ENCODE measurements around the gene SEM1. TPM values are rescaled to one million over a fixed set of nuclear protein-coding genes. Genes with fewer than 3 reads are reported as not detected.

Gene SEM1
- total RNA-seq, 1 donor from 2014 or later, result 56.4 TPM

DNA sequence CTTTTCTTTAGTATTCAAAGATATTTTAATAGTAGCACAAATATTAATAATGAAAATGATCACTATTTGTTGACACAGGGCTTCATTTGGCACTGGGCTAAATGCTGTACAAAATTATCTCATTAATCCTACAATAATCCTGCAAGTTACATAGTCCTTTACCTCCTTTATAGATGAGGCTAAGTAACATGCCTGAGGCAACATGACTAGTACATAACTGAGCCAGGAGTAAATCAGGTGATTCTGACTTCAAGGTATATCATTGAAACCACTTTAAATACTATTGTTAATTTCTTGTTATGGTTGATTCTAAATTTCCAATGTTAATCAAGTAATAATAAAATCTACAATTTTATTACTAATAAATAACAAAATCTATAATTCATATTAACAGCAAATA lies 39.8 kb downstream of the SEM1 start:
- Mint-ChIP-seq H3K27me3 (ENCODE audit: low read depth) (no peaks in the 10 kb centered on the region), H3K27ac (ENCODE audit: unreplicated experiment) (no peak overlapping the region), H3K4me3 (no peak overlapping the region), H3K9me3 (no peaks in the 10 kb centered on the region), H3K4me1 (no peaks in the 10 kb centered on the region), H3K36me3 (ENCODE audit: low read depth) (peaks cover 8% of the 10 kb centered on the region)
- no peak for TF ChIP-seq CTCF (conservative IDR thresholded peaks at IDR 0.05)
- no peak for DNase-seq (ENCODE audit: low read depth, low spot score)

DNA sequence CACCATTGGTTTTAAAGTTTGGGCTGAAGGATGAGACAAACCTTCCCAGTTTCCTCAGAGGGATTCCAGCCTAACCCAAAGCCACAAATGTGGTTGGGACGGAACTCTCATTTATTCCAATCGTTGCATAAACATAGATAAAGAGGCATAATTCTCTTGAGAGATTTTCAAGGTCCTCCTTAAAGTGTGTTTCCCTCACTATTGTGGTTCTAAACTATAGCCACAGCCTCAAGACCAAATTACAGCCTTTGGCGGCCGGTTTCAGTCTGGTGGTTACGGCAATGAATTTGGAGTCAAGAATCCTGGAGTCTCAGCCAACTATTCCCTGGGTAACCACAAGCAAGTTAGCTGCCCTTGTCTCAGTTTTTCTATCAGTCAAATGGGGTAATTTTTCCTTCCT lies 42.6 kb downstream of the SEM1 start:
- no peak for TF ChIP-seq CTCF (conservative IDR thresholded peaks at IDR 0.05)
- Mint-ChIP-seq H3K36me3 (ENCODE audit: low read depth) (peaks cover 4% of the 10 kb centered on the region), H3K4me3 (no peak overlapping the region), H3K4me1 (no peaks in the 10 kb centered on the region), H3K9me3 (no peaks in the 10 kb centered on the region), H3K27me3 (ENCODE audit: low read depth) (no peaks in the 10 kb centered on the region), H3K27ac (ENCODE audit: unreplicated experiment) (no peak overlapping the region)
- DNase-seq (ENCODE audit: low read depth, low spot score), result no peak

GRCh38 chr7:96665689-96666088 lies 44.0 kb downstream of the SEM1 start:
- Mint-ChIP-seq H3K27ac (ENCODE audit: unreplicated experiment) (no peak overlapping the region), H3K36me3 (ENCODE audit: low read depth) (peaks cover 4% of the 10 kb centered on the region), H3K4me3 (no peak overlapping the region), H3K27me3 (ENCODE audit: low read depth) (no peaks in the 10 kb centered on the region), H3K9me3 (no peaks in the 10 kb centered on the region), H3K4me1 (no peaks in the 10 kb centered on the region)
- DNase-seq (ENCODE audit: low read depth, low spot score), result no peak
- no peak for TF ChIP-seq CTCF (conservative IDR thresholded peaks at IDR 0.05)

GRCh38 chr7:96664793-96665192 lies 44.9 kb downstream of the SEM1 start:
- Mint-ChIP-seq H3K27ac (ENCODE audit: unreplicated experiment) (no peak overlapping the region), H3K4me3 (no peak overlapping the region), H3K36me3 (ENCODE audit: low read depth) (peaks cover 4% of the 10 kb centered on the region), H3K4me1 (no peaks in the 10 kb centered on the region), H3K27me3 (ENCODE audit: low read depth) (no peaks in the 10 kb centered on the region), H3K9me3 (no peaks in the 10 kb centered on the region)
- no peak for TF ChIP-seq CTCF (conservative IDR thresholded peaks at IDR 0.05)
- DNase-seq (ENCODE audit: low read depth, low spot score), result no peak

- Mint-ChIP-seq H3K9me3 (no peaks in the 10 kb centered on the region), H3K27ac (ENCODE audit: unreplicated experiment) (no peak overlapping the region), H3K4me1 (no peaks in the 10 kb centered on the region), H3K4me3 (no peak overlapping the region), H3K36me3 (ENCODE audit: low read depth) (peaks cover 4% of the 10 kb centered on the region), H3K27me3 (ENCODE audit: low read depth) (no peaks in the 10 kb centered on the region)
- DNase-seq (ENCODE audit: low read depth, low spot score), result no peak
- no peak for TF ChIP-seq CTCF (conservative IDR thresholded peaks at IDR 0.05)
These were observed 45.7 kb downstream of the SEM1 start for GRCh38 chr7:96663871-96664445.

All from neural crest cell (in vitro differentiated cells).